ENCODE results near the gene FAM83C.

DNA sequence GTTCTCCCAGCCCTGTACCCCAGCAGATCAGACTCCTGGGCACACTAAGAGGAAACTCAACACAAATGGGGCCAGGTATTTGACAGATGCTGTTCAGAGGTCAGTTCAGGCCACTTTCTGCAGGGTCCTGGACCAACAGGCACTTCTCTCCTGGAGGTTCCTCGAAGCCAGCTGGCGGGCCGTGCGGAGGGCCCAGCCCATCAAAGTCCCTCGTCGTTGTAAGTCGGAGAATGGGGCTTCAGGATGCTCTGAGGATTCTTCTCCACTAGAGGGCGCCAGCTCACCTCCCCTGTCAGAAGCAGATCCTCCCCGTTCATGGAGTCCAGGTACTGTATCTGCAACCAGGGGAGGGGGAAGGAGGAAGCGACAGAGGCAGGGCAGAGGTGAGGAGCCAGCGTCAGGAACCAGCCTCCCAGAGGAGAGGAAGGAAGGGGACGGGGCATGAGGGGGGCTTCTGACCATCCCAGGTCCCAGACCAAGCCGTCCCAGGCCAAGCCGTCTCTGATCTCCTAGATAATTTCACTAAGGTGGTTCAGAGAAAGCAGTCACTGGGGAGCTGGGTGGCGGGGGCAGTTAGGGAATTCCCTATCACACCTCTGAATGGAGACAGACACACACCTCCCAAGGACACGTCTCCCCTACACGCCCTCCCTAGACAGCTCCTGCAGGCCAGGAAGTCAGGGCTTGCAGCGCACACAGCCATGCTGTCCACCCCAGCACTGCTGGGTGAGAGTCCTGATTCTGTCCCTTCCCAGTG lies 11.7 kb upstream of the FAM83C start:
- TF ChIP-seq POLR2AphosphoS5 (IDR thresholded peaks at IDR 0.05; ENCODE audit: low read depth, low read length) (no peak), POLR2A (IDR thresholded peaks at IDR 0.05; ENCODE audit: low read depth, low read length) (no peak)

All from GM12892 (cell line).